ENCODE data around the gene MIPOL1. TPM values are rescaled to one million over a fixed set of nuclear protein-coding genes. Genes with fewer than 3 reads are reported as not detected.

The MIPOL1 gene
- total and polyA plus RNA-seq, 2 of the 13 experiments (the other 11 are each of a cell fraction or from before 2014, with no cell fraction given), result 8.6 to 34.2 TPM

DNA sequence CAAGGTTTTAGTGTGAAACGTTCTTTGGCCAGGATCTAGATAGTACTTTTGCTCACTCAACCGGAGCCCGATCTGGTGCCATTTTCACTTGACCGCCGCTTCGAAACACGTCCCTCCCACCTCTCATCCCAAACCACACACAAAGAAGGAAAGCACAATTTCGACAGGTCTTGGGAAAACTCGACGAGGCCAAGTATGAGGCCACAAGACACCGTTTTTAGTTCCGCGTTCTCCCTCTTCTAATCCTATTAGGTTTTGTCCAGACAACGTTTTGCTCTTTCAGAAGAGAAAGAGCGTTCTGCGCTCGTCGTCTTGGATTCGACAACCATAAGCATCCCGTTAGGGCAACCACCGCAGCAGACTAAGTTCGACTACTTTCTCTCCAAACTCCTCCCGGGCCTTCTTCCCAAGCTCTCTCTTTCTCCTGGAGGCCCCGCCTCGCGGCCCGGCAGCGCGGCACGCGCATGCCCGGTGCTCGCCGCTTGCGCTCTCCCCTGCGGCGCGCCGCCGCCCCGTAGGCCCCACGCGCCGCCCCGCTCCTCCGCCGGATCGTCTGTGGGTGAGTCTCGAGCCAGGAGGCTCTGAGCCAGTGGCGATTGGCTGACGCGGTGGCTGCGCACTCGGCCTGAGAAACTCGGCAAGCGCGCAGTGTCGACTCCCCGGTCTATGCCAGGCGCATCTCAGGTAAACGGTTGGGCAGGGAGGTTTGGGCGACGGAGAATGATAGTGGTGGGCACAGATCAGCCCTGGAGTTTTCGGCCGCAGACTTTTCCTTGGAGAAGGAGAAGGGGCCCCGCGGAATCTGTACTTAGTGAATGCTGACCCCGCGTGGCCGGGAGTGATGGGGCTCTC, at the start of gene MIPOL1 (continued):
- TF ChIP-seq, protein P1, sequence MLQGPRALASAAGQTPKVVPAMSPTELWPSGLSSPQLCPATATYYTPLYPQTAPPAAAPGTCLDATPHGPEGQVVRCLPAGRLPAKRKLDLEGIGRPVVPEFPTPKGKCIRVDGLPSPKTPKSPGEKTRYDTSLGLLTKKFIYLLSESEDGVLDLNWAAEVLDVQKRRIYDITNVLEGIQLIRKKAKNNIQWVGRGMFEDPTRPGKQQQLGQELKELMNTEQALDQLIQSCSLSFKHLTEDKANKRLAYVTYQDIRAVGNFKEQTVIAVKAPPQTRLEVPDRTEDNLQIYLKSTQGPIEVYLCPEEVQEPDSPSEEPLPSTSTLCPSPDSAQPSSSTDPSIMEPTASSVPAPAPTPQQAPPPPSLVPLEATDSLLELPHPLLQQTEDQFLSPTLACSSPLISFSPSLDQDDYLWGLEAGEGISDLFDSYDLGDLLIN (CRISPR knock-in tag; IDR thresholded peaks at IDR 0.05; ENCODE audit: borderline replicate concordance), result peak; percentile 95; the same call in 1 of the 2 replicates
- no peak for TF ChIP-seq NFIB (CRISPR knock-in tag; IDR thresholded peaks at IDR 0.05; ENCODE audit: borderline replicate concordance)
- no peak for TF ChIP-seq PCBP2 (optimal IDR thresholded peaks at IDR 0.05; ENCODE audit: low read depth, low read length, poor library complexity, severe bottlenecking)
- no peak; the same call in 1 of the 2 replicates for TF ChIP-seq TOE1 (CRISPR knock-in tag; IDR thresholded peaks at IDR 0.05)
- peak; percentile 99 for TF ChIP-seq KMT2A (CRISPR knock-in tag; IDR thresholded peaks at IDR 0.05)
- peak; percentile 30; the same call in 1 of the 2 replicates for TF ChIP-seq SOX13 (IDR thresholded peaks at IDR 0.05)
- peak in 1 of 2 experiments; percentile 12; a peak in 1 of 4 replicates for TF ChIP-seq SOX13 (CRISPR knock-in tag; conservative IDR thresholded peaks at IDR 0.05 in 1 of 2, IDR thresholded peaks at IDR 0.05 in 1 of 2)
- TF ChIP-seq ZNF670 (CRISPR knock-in tag; IDR thresholded peaks at IDR 0.05; ENCODE audit: borderline replicate concordance), result no peak
- peak; percentile 87 for TF ChIP-seq ZNF775 (CRISPR knock-in tag; IDR thresholded peaks at IDR 0.05; ENCODE audit: borderline replicate concordance)
- TF ChIP-seq ZNF782 (CRISPR knock-in tag; IDR thresholded peaks at IDR 0.05; ENCODE audit: borderline replicate concordance), result peak; percentile 69; the same call in 1 of the 2 replicates
- peak; percentile 94 for TF ChIP-seq ZNF343 (CRISPR knock-in tag; IDR thresholded peaks at IDR 0.05)
- TF ChIP-seq ZNF878 (CRISPR knock-in tag; IDR thresholded peaks at IDR 0.05), result peak; percentile 94
- TF ChIP-seq POGZ (CRISPR knock-in tag; IDR thresholded peaks at IDR 0.05), result peak; percentile 95
- 0 out of 2 replicates have a peak, but pooled peaks have one; percentile 25 for TF ChIP-seq NR3C1 (CRISPR knock-in tag; IDR thresholded peaks at IDR 0.05)
- TF ChIP-seq, protein P2, sequence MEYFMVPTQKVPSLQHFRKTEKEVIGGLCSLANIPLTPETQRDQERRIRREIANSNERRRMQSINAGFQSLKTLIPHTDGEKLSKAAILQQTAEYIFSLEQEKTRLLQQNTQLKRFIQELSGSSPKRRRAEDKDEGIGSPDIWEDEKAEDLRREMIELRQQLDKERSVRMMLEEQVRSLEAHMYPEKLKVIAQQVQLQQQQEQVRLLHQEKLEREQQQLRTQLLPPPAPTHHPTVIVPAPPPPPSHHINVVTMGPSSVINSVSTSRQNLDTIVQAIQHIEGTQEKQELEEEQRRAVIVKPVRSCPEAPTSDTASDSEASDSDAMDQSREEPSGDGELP (IDR thresholded peaks at IDR 0.05; ENCODE audit: borderline replicate concordance, low read depth), result peak; percentile 30
- peak; percentile 90; the same call in 1 of the 2 replicates for TF ChIP-seq ZFAT (CRISPR knock-in tag; conservative IDR thresholded peaks at IDR 0.05)
- TF ChIP-seq TCF12 (IDR thresholded peaks at IDR 0.05), result no peak
- no peak for TF ChIP-seq TCF12 (CRISPR knock-in tag; IDR thresholded peaks at IDR 0.05)
- TF ChIP-seq, protein P3, sequence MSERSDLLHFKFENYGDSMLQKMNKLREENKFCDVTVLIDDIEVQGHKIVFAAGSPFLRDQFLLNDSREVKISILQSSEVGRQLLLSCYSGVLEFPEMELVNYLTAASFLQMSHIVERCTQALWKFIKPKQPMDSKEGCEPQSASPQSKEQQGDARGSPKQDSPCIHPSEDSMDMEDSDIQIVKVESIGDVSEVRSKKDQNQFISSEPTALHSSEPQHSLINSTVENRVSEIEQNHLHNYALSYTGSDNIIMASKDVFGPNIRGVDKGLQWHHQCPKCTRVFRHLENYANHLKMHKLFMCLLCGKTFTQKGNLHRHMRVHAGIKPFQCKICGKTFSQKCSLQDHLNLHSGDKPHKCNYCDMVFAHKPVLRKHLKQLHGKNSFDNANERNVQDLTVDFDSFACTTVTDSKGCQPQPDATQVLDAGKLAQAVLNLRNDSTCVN (CRISPR knock-in tag; IDR thresholded peaks at IDR 0.05; ENCODE audit: borderline replicate concordance), result peak; percentile 91
- TF ChIP-seq SMARCC2 (IDR thresholded peaks at IDR 0.05), result no peak
- TF ChIP-seq ZBTB34 (CRISPR knock-in tag; IDR thresholded peaks at IDR 0.05), result peak; percentile 68; the same call in 1 of the 2 replicates
- peak; percentile 68 for TF ChIP-seq ELF4 (CRISPR knock-in tag; IDR thresholded peaks at IDR 0.05; ENCODE audit: borderline replicate concordance)
- peak; percentile 73; the same call in 1 of the 2 replicates for TF ChIP-seq ZNF30 (CRISPR knock-in tag; IDR thresholded peaks at IDR 0.05)
- TF ChIP-seq ZNF441 (CRISPR knock-in tag; IDR thresholded peaks at IDR 0.05; ENCODE audit: borderline replicate concordance), result peak; percentile 89; the same call in 1 of the 2 replicates
- peak; percentile 77; the same call in 1 of the 2 replicates for TF ChIP-seq HOXD1 (CRISPR knock-in tag; IDR thresholded peaks at IDR 0.05)
